Fibroblast of lung (primary cell): ENCODE data around the gene NEU2. TPM values are rescaled to one million over a fixed set of nuclear protein-coding genes. Genes with fewer than 3 reads are reported as not detected.

Experiments used
- DNase-seq, 2 donors: peaks; one replicate each; pipeline versions ENCODE4 v3.0.0 to v3.0.0-alpha.2; 2010; ENCODE audit warnings: low read depth in 2 of 2
- H2AFZ ChIP-seq: 2 replicates; pipeline ENCODE4 v1.5.1; 2012; ENCODE audit warnings: low read length, control low read depth, inconsistent platforms
- H3K27ac ChIP-seq: 2 replicates; pipeline ENCODE4 v1.5.1; 2011; ENCODE audit warnings: low read length, control low read depth; ENCODE audit not compliant: insufficient read depth
- H3K27me3 ChIP-seq: 2 replicates; pipeline ENCODE4 v1.5.1; 2011; ENCODE audit warnings: mild to moderate bottlenecking, low read length; ENCODE audit not compliant: control insufficient read depth, insufficient read depth
- H3K36me3 ChIP-seq: 2 replicates; pipeline ENCODE4 v1.5.1; 2011; ENCODE audit warnings: low read length; ENCODE audit not compliant: control insufficient read depth, insufficient read depth
- H3K4me1 ChIP-seq: 2 replicates; pipeline ENCODE4 v1.5.1; 2011; ENCODE audit warnings: low read length; ENCODE audit not compliant: control insufficient read depth, insufficient read depth; ENCODE audit errors: extremely low read depth
- H3K4me2 ChIP-seq: 2 replicates; pipeline ENCODE4 v1.5.1; 2011; ENCODE audit warnings: low read length, control low read depth; ENCODE audit not compliant: insufficient read depth; ENCODE audit errors: extremely low read depth
- H3K4me3 ChIP-seq, 4 experiments: fragments of 200-600 bp in 1 of 4; sonication (generic) in 1 of 4; replicated peaks in 1 of 4; 2 replicates each; pipeline ENCODE4 v1.5.1; 2011 to 2016; ENCODE audit warnings: low read length in 4 of 4, low read depth in 3 of 4, mild to moderate bottlenecking in 3 of 4, control low read depth in 2 of 4, inconsistent platforms in 1 of 4, mixed read lengths in 1 of 4; ENCODE audit not compliant: insufficient read depth in 1 of 4; ENCODE audit errors: control extremely low read depth in 1 of 4
- H3K79me2 ChIP-seq: 2 replicates; pipeline ENCODE4 v1.5.1; 2012; ENCODE audit warnings: mild to moderate bottlenecking, low read length, inconsistent platforms; ENCODE audit not compliant: control insufficient read depth, insufficient read depth
- H3K9ac ChIP-seq: 2 replicates; pipeline ENCODE4 v1.5.1; 2011; ENCODE audit warnings: mild to moderate bottlenecking, low read length, control low read depth; ENCODE audit not compliant: insufficient read depth
- H3K9me3 ChIP-seq: 2 replicates; pipeline ENCODE4 v1.5.1; 2012; ENCODE audit warnings: low read depth, low read length; ENCODE audit not compliant: control insufficient read depth, insufficient read depth
- H4K20me1 ChIP-seq: 2 replicates; pipeline ENCODE4 v1.5.1; 2011; ENCODE audit warnings: low read length; ENCODE audit not compliant: control insufficient read depth, insufficient read depth; ENCODE audit errors: extremely low read depth
- EZH2 ChIP-seq: IDR thresholded peaks from 2 replicates; pipeline ENCODE4 v1.5.1; 2012; ENCODE audit warnings: low read length, control low read depth, mild to moderate bottlenecking; ENCODE audit errors: missing control alignments
- polyA plus RNA-seq, 2 donors: library from polyadenylated mRNA; depleted of rRNA in 1 of 2; stranded (reverse) in 1 of 2; unstranded in 1 of 2; fragments of >200 nt; gene quantifications; 2 replicates each; pipeline ENCODE4 v1.2.1, GENCODE V29; 2011 to 2012; ENCODE audit warnings: missing spikeins in 1 of 2
- total RNA-seq: library from RNA; depleted of rRNA; stranded (reverse); fragments of >200 nt; gene quantifications from 2 replicates; pipeline ENCODE4 v1.2.1, GENCODE V29; 2014
- TF ChIP-seq, protein P1 (sequence below), 2 donors: IDR thresholded peaks in 1 of 2; conservative IDR thresholded peaks in 1 of 2; 1 replicate in 1 of 2; 2 replicates in 1 of 2; pipeline ENCODE4 v1.5.1; 2011 to 2012; ENCODE audit warnings: low read length in 2 of 2, control low read depth in 1 of 2, inconsistent platforms in 1 of 2, low read depth in 1 of 2, mild to moderate bottlenecking in 1 of 2

Gene NEU2
- total and polyA plus RNA-seq, 2 donors (not counting 1 experiment from before 2014, with no cell fraction given): not detected

DNA sequence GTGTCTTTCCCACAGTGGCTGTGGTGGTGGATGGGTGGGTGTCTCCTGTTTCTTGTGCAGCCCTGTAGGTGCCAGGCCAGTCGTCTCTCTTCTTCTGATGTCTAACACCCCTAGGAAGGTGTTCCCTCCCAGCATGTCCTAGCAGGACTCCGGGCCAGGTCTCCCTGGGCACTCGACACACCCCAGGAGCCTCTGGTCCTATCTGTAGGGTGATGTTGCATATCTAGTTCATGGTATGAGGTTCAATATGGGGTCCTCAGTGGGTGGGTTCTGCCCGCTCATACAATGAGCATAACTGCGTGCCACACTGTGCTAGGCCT, 33.8 kb upstream of the NEU2 start:
- no peak for DNase-seq
- Histone ChIP-seq H2AFZ (no peak overlapping the region), H3K36me3 (no peaks in the 10 kb centered on the region), H3K79me2 (no peaks in the 10 kb centered on the region), H3K4me3 (no peak overlapping the region), H3K9me3 (no peaks in the 10 kb centered on the region), H3K27me3 (peaks cover 2% of the 10 kb centered on the region), H3K4me2 (no peak overlapping the region), H3K9ac (no peak overlapping the region), H4K20me1 (no peaks in the 10 kb centered on the region), H3K27ac (no peak overlapping the region), H3K4me1 (no peaks in the 10 kb centered on the region)
- TF ChIP-seq, protein P1, sequence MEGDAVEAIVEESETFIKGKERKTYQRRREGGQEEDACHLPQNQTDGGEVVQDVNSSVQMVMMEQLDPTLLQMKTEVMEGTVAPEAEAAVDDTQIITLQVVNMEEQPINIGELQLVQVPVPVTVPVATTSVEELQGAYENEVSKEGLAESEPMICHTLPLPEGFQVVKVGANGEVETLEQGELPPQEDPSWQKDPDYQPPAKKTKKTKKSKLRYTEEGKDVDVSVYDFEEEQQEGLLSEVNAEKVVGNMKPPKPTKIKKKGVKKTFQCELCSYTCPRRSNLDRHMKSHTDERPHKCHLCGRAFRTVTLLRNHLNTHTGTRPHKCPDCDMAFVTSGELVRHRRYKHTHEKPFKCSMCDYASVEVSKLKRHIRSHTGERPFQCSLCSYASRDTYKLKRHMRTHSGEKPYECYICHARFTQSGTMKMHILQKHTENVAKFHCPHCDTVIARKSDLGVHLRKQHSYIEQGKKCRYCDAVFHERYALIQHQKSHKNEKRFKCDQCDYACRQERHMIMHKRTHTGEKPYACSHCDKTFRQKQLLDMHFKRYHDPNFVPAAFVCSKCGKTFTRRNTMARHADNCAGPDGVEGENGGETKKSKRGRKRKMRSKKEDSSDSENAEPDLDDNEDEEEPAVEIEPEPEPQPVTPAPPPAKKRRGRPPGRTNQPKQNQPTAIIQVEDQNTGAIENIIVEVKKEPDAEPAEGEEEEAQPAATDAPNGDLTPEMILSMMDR (conservative IDR thresholded peaks at IDR 0.05 in 1 of 2, IDR thresholded peaks at IDR 0.05 in 1 of 2; ENCODE audit: low read depth in 1 of 2, low read length in 2 of 2): no peak
- TF ChIP-seq EZH2: no peak

DNA sequence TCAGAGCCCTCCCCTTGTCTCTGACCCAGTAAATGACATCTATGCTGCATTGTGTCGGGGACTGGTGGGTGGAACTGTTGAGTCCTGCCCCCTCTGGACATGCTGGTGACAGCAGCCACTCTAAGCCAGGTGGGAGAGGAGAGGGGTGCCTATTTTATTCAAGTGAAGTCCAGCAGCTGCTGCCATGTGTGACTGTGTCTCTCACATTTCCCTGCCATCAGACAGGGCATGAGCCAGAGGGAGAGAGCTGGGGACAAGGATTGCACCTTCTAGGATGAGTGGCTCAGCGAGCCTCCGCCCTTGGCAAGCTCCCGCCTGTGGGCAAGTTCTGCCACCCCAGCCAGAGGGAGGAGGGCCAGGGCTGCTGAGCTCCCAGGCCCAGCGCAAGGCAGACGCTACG, 33.1 kb upstream of the NEU2 start:
- no peaks in the 10 kb centered on the region for H3K79me2 ChIP-seq
- no peaks in the 10 kb centered on the region for H3K9me3 ChIP-seq
- H3K4me1 ChIP-seq: no peaks in the 10 kb centered on the region
- no peaks in the 10 kb centered on the region for H4K20me1 ChIP-seq
- no peak overlapping the region for H3K27ac ChIP-seq
- H3K9ac ChIP-seq: no peak overlapping the region
- H3K4me3 ChIP-seq: no peak overlapping the region
- DNase-seq: no peak
- no peak overlapping the region for H3K4me2 ChIP-seq
- TF ChIP-seq, protein P1 (conservative IDR thresholded peaks at IDR 0.05 in 1 of 2, IDR thresholded peaks at IDR 0.05 in 1 of 2; ENCODE audit: low read depth in 1 of 2, low read length in 2 of 2): no peak
- TF ChIP-seq EZH2: no peak
- peaks cover 5% of the 10 kb centered on the region for H3K27me3 ChIP-seq
- H2AFZ ChIP-seq: no peak overlapping the region
- no peaks in the 10 kb centered on the region for H3K36me3 ChIP-seq

GRCh38 chr2:233000886-233001750, 31.4 kb upstream of the NEU2 start:
- Histone ChIP-seq H3K4me1 (no peaks in the 10 kb centered on the region), H3K27ac (no peak overlapping the region), H2AFZ (no peak overlapping the region), H3K9ac (no peak overlapping the region), H3K4me3 (no peak overlapping the region), H3K9me3 (no peaks in the 10 kb centered on the region), H3K4me2 (no peak overlapping the region), H4K20me1 (no peaks in the 10 kb centered on the region), H3K36me3 (no peaks in the 10 kb centered on the region), H3K79me2 (no peaks in the 10 kb centered on the region), H3K27me3 (peaks cover 5% of the 10 kb centered on the region)
- DNase-seq: no peak
- TF ChIP-seq, protein P1 (conservative IDR thresholded peaks at IDR 0.05 in 1 of 2, IDR thresholded peaks at IDR 0.05 in 1 of 2; ENCODE audit: low read depth in 1 of 2, low read length in 2 of 2): no peak
- TF ChIP-seq EZH2: no peak
